Stimulated activated CD8-positive, alpha-beta memory T cell treated with anti-CD3 and anti-CD28 coated beads, Interleukin-4, amount 100 ng/mL, for 4 hours (primary cell): ENCODE data around the gene LRRC45.
"Not testable (repeated sequence)": the region's sequence is repeated elsewhere in the genome, so short reads cannot be mapped to it uniquely, and the experiment has no call there.

Experiments
- DNase-seq, 2 donors: peaks; one replicate each; pipeline ENCODE4 v3.0.0-alpha.2; 2020; ENCODE audit warnings: low read depth in 2 of 2, low spot score in 1 of 2

The LRRC45 gene

GRCh38 chr17:82033359-82034085 lies 10.4 kb downstream of the LRRC45 start:
- DNase-seq = no peak

GRCh38 chr17:82034371-82035011 lies 11.4 kb downstream of the LRRC45 start:
- no peak for DNase-seq

- DNase-seq = no peak
These were observed 12.4 kb downstream of the LRRC45 start for GRCh38 chr17:82035488-82035887.

- DNase-seq = no peak
These were observed 13.0 kb downstream of the LRRC45 start for GRCh38 chr17:82035956-82036633.

- no peak for DNase-seq
These were observed 13.6 kb downstream of the LRRC45 start for GRCh38 chr17:82036634-82037091.

GRCh38 chr17:82037092-82037888 lies 14.2 kb downstream of the LRRC45 start, which contains the start of gene DCXR:
DCXR (minus strand) TSS chr17:82037697; CDS start chr17:82037682, 15 bp downstream.
- DNase-seq = peak; percentile 77 to 90

- no peak for DNase-seq
These were observed 14.7 kb downstream of the LRRC45 start for GRCh38 chr17:82037889-82038195.

- DNase-seq = not testable (repeated sequence)
These were observed 15.8 kb downstream of the LRRC45 start for GRCh38 chr17:82038796-82039409.

- no peak for DNase-seq
These were observed 16.7 kb downstream of the LRRC45 start for GRCh38 chr17:82039695-82040299.

GRCh38 chr17:82041144-82041814 lies 18.2 kb downstream of the LRRC45 start:
- no peak for DNase-seq

GRCh38 chr17:82042649-82043048 lies 19.5 kb downstream of the LRRC45 start:
- DNase-seq = no peak

GRCh38 chr17:82043507-82043906 lies 20.4 kb downstream of the LRRC45 start:
- no peak for DNase-seq

- DNase-seq = no peak
These were observed 22.9 kb downstream of the LRRC45 start for GRCh38 chr17:82045936-82046484.

- DNase-seq = no peak
These were observed 23.8 kb downstream of the LRRC45 start for GRCh38 chr17:82046903-82047302.

- DNase-seq = no peak
These were observed 24.3 kb downstream of the LRRC45 start for GRCh38 chr17:82047379-82047778.

- DNase-seq = no peak
These were observed 24.9 kb downstream of the LRRC45 start for GRCh38 chr17:82047914-82048570.

GRCh38 chr17:82048571-82048971 lies 25.5 kb downstream of the LRRC45 start:
- no peak for DNase-seq

GRCh38 chr17:82049106-82049505 lies 26.0 kb downstream of the LRRC45 start:
- no peak for DNase-seq

- no peak for DNase-seq
These were observed 26.4 kb downstream of the LRRC45 start for GRCh38 chr17:82049521-82049971.
